ENCODE measurements around the gene TXNDC12. TPM values are rescaled to one million over a fixed set of nuclear protein-coding genes. Genes with fewer than 3 reads are reported as not detected.

Gene TXNDC12
- total RNA-seq, 1 donor from 2014 or later: 28.5 TPM

DNA sequence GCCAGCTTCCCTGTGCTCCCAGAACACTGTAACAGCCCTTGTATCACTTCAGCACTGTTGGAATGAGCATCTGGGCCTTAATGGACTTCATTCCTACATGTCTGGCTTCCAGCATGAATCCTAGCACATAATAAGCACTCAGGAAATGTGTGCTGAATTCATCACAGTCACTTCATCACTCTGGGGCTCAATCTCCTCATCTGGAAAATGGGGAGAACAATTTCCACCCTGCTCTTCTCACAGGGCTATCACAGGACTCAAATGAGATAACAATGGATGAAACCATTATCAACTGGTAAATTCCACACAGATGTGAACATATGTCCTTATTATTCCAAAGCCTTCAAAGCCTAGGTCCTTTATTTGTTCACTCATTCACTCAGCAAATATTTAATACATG lies 76.9 kb downstream of the TXNDC12 start:
- H3K9me3 ChIP-seq: no peaks in the 10 kb centered on the region
- H3K27ac ChIP-seq: no peak overlapping the region
- no peak for DNase-seq (ENCODE audit: extremely low spot score in 2 of 2)
- H3K4me1 ChIP-seq: no peaks in the 10 kb centered on the region
- intact Hi-C loops (cut with DNase I): no loop called here
- H3K36me3 ChIP-seq: no peaks in the 10 kb centered on the region
- TF ChIP-seq, protein P1, sequence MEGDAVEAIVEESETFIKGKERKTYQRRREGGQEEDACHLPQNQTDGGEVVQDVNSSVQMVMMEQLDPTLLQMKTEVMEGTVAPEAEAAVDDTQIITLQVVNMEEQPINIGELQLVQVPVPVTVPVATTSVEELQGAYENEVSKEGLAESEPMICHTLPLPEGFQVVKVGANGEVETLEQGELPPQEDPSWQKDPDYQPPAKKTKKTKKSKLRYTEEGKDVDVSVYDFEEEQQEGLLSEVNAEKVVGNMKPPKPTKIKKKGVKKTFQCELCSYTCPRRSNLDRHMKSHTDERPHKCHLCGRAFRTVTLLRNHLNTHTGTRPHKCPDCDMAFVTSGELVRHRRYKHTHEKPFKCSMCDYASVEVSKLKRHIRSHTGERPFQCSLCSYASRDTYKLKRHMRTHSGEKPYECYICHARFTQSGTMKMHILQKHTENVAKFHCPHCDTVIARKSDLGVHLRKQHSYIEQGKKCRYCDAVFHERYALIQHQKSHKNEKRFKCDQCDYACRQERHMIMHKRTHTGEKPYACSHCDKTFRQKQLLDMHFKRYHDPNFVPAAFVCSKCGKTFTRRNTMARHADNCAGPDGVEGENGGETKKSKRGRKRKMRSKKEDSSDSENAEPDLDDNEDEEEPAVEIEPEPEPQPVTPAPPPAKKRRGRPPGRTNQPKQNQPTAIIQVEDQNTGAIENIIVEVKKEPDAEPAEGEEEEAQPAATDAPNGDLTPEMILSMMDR (IDR thresholded peaks at IDR 0.05): no peak
- TF ChIP-seq POLR2AphosphoS5 (IDR thresholded peaks at IDR 0.05; ENCODE audit: insufficient read depth in 1 of 2, low read depth in 1 of 2) (no peak), POLR2A (IDR thresholded peaks at IDR 0.05) (no peak)
- H3K27me3 ChIP-seq: no peaks in the 10 kb centered on the region
- no peak overlapping the region for H3K4me3 ChIP-seq

DNA sequence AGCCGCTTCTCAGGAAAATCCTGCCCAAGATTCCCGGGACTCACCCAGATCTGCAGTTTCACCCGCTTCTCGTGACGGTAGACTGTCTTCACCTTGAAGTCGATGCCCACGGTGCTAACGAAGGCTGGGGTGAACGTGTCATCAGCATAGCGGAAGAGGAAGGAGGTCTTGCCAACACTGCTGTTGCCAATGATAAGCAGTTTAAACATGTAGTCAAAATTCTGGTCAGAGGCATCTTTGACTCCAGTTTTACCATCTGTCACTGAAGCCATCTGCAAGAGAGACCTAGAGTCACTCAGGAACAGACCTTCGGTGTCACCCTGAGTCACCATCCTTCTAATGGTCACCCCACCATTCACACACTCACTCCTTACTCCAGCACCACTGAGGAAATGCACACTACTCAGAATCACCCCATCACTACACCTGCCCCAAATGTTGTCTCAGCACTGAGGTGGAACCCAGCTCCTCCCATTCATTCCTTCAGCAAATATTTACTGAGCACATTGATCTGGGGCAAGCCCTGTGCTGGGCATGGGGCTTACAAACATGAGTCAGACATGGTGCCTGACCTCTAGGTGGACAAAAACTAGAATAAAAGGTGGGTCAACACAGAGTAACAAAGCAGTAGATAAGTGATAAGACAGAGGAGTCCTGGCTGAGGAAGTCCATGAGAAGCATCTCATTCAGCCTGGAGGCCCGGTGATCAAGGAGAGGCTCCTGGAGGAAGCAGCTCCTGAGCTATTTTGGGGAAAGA lies 78.0 kb downstream of the TXNDC12 start:
- Histone ChIP-seq H3K27me3 (no peaks in the 10 kb centered on the region), H3K36me3 (no peaks in the 10 kb centered on the region), H3K4me3 (no peak overlapping the region), H3K9me3 (no peaks in the 10 kb centered on the region), H3K4me1 (no peaks in the 10 kb centered on the region), H3K27ac (no peak overlapping the region)
- TF ChIP-seq POLR2AphosphoS5 (IDR thresholded peaks at IDR 0.05; ENCODE audit: insufficient read depth in 1 of 2, low read depth in 1 of 2) (no peak), POLR2A (IDR thresholded peaks at IDR 0.05) (no peak)
- TF ChIP-seq, protein P1 (IDR thresholded peaks at IDR 0.05): no peak
- intact Hi-C loops (cut with DNase I): no loop called here
- DNase-seq (ENCODE audit: extremely low spot score in 2 of 2): no peak

DNA sequence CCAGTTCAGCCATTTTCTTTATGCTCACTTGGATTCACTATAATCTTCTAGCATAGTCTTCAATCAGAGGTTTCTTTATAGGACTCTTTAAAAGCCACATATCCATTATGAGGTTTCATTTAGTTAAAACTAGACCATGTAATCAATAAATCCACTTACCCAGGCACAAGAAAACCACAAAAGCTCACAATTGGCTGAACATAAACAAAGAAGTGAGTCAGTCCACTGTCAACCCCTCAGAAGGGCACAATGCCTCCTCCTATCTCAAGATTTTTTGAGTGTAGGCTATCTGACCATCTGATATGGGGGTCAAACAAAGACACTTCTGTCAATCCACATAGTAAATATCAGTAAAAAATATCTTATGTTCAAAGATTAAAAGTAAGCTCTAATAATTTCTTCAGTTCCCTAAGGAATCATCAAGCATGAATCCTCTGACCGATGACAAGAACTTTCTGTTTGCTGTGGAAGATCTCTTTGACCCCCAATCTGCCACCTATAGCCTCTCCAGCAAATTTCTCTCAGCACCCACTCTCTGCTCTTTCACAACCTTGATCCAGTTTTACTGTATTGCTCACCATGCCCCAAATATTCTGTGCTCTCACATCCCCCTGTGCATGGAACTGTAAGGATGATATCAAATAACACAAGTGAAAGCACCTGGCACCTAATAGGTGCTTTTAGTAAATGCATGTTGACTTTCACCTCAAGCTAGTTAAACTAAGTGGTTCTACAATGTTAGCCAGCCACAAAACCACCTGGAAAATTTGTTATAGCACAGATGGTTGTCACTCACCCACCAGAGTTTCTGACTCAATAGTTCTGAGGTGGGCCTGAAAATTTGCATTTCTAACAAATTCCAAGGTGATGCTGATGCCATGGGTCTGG lies 81.2 kb downstream of the TXNDC12 start:
- DNase-seq (ENCODE audit: extremely low spot score in 2 of 2): no peak
- Histone ChIP-seq H3K27ac (no peak overlapping the region), H3K4me3 (no peak overlapping the region), H3K4me1 (no peaks in the 10 kb centered on the region), H3K27me3 (no peaks in the 10 kb centered on the region), H3K36me3 (no peaks in the 10 kb centered on the region), H3K9me3 (no peaks in the 10 kb centered on the region)
- no peak for TF ChIP-seq POLR2A (IDR thresholded peaks at IDR 0.05)
- TF ChIP-seq POLR2AphosphoS5 (IDR thresholded peaks at IDR 0.05; ENCODE audit: insufficient read depth in 1 of 2, low read depth in 1 of 2): no peak
- TF ChIP-seq, protein P1 (IDR thresholded peaks at IDR 0.05): no peak
- intact Hi-C loops (cut with DNase I): no loop called here

Small RNAs within 50 kb of the gene (small RNA-seq; reads per million reads assigned to genes)
- gene RN7SL290P: not detected
- gene RNA5SP48: not detected

Other genes starting within 250 kb of the TXNDC12 start
- gene NRDC, start 176.5 kb downstream of the TXNDC12 start, total RNA-seq: 94.3 TPM
- gene RAB3B, start 64.5 kb downstream of the TXNDC12 start, total RNA-seq: 2.0 TPM
- 13.8 TPM for gene KTI12, start 21.4 kb downstream of the TXNDC12 start, total RNA-seq
- 24.3 TPM for gene BTF3L4, start 1.1 kb upstream of the TXNDC12 start, total RNA-seq
- 30.2 TPM for gene ZFYVE9, start 86.9 kb upstream of the TXNDC12 start, total RNA-seq